ENCODE results near the gene REXO5.
"Not testable (repeated sequence)": the region's sequence is repeated elsewhere in the genome, so short reads cannot be mapped to it uniquely, and the experiment has no call there.

Gene REXO5

GRCh38 chr16:20849589-20850390, 43.5 kb downstream of the REXO5 start:
- peak; percentile 62 to 66 for DNase-seq

GRCh38 chr16:20850981-20851380, 44.7 kb downstream of the REXO5 start:
- DNase-seq: no peak

GRCh38 chr16:20851601-20852000, 45.3 kb downstream of the REXO5 start:
- no peak for DNase-seq

GRCh38 chr16:20853143-20853542, 46.8 kb downstream of the REXO5 start:
- DNase-seq: no peak

GRCh38 chr16:20853981-20854620, 47.8 kb downstream of the REXO5 start:
- DNase-seq: no peak

GRCh38 chr16:20854963-20855362, 48.6 kb downstream of the REXO5 start:
- no peak for DNase-seq

GRCh38 chr16:20857281-20857680, 51.0 kb downstream of the REXO5 start:
- no peak for DNase-seq

GRCh38 chr16:20859229-20859628, 52.9 kb downstream of the REXO5 start:
- no peak for DNase-seq

- no peak for DNase-seq
Measured at GRCh38 chr16:20859699-20860098, 53.4 kb downstream of the REXO5 start.

- DNase-seq: no peak
Measured at GRCh38 chr16:20860361-20860760, 54.0 kb downstream of the REXO5 start.

- not testable (repeated sequence) for DNase-seq
Measured at GRCh38 chr16:20860995-20861394, 54.7 kb downstream of the REXO5 start.

- no peak for DNase-seq
Measured at GRCh38 chr16:20862162-20862960, 56.0 kb downstream of the REXO5 start.

GRCh38 chr16:20864376-20864775, 58.0 kb downstream of the REXO5 start:
- DNase-seq: not testable (repeated sequence)

- DNase-seq: no peak
Measured at GRCh38 chr16:20865420-20866131, 59.2 kb downstream of the REXO5 start.

GRCh38 chr16:20866145-20866772, 59.9 kb downstream of the REXO5 start:
- DNase-seq: no peak

- DNase-seq: no peak
Measured at GRCh38 chr16:20866801-20867200, 60.5 kb downstream of the REXO5 start.

GRCh38 chr16:20867585-20867984, 61.3 kb downstream of the REXO5 start:
- no peak for DNase-seq

- no peak for DNase-seq
Measured at GRCh38 chr16:20868890-20869289, 62.6 kb downstream of the REXO5 start.

GRCh38 chr16:20870122-20870820, 63.9 kb downstream of the REXO5 start:
- DNase-seq: no peak

GRCh38 chr16:20871258-20871657, 64.9 kb downstream of the REXO5 start:
- DNase-seq: no peak

- no peak for DNase-seq
Measured at GRCh38 chr16:20871941-20872815, 65.9 kb downstream of the REXO5 start.
